Measurements from ENCODE around the gene THRB. TPM values are rescaled to one million over a fixed set of nuclear protein-coding genes. Genes with fewer than 3 reads are reported as not detected.
"Not testable (repeated sequence)": the region's sequence is repeated elsewhere in the genome, so short reads cannot be mapped to it uniquely, and the experiment has no call there.

The THRB gene
- total RNA-seq, 1 experiment from 2014 or later, result 13.5 TPM

GRCh38 chr3:24400450-24400849 lies 94.2 kb downstream of the THRB start:
- Mint-ChIP-seq H3K4me1 (ENCODE audit: low read depth, unreplicated experiment) (no peaks in the 10 kb centered on the region), H3K36me3 (ENCODE audit: insufficient read depth, unreplicated experiment) (no peaks in the 10 kb centered on the region), H3K27ac (ENCODE audit: unreplicated experiment) (no peak overlapping the region), H3K9me3 (ENCODE audit: low read depth, unreplicated experiment) (no peaks in the 10 kb centered on the region), H3K4me3 (ENCODE audit: low read depth, unreplicated experiment) (no peak overlapping the region), H3K27me3 (ENCODE audit: unreplicated experiment) (no peaks in the 10 kb centered on the region)
- no TSS peak for BruUV-seq (replicated peaks)
- DNase-seq, result no peak
- no peak for TF ChIP-seq CTCF (IDR thresholded peaks at IDR 0.05; ENCODE audit: unreplicated experiment)
- CTCF ChIA-PET, result no interaction called here
- intact Hi-C loops (cut with micrococcal nuclease; ENCODE audit: unreplicated experiment), result no loop called here

- CTCF ChIA-PET, result no interaction called here
Observed at GRCh38 chr3:24400015-24400414, 94.6 kb downstream of the THRB start.

GRCh38 chr3:24399614-24400013 lies 95.0 kb downstream of the THRB start:
- DNase-seq, result no peak
- Mint-ChIP-seq H3K27me3 (ENCODE audit: unreplicated experiment) (no peaks in the 10 kb centered on the region), H3K36me3 (ENCODE audit: insufficient read depth, unreplicated experiment) (no peaks in the 10 kb centered on the region), H3K4me1 (ENCODE audit: low read depth, unreplicated experiment) (no peaks in the 10 kb centered on the region), H3K4me3 (ENCODE audit: low read depth, unreplicated experiment) (no peak overlapping the region), H3K9me3 (ENCODE audit: low read depth, unreplicated experiment) (no peaks in the 10 kb centered on the region), H3K27ac (ENCODE audit: unreplicated experiment) (no peak overlapping the region)
- TF ChIP-seq CTCF (IDR thresholded peaks at IDR 0.05; ENCODE audit: unreplicated experiment), result no peak
- intact Hi-C loops (cut with micrococcal nuclease; ENCODE audit: unreplicated experiment), result no loop called here
- no TSS peak for BruUV-seq (replicated peaks)
- CTCF ChIA-PET, result interaction anchor here (0.7 kb wide), 1 partner anchor 124 kb away, joined by 3 read pairs; no protein-coding TSS in a partner anchor

More at GRCh38 chr3:24400015-24400414, 94.6 kb downstream of the THRB start:
- H3K36me3 Mint-ChIP-seq (ENCODE audit: insufficient read depth, unreplicated experiment), result no peaks in the 10 kb centered on the region
- no peaks in the 10 kb centered on the region for H3K9me3 Mint-ChIP-seq (ENCODE audit: low read depth, unreplicated experiment)
- H3K4me1 Mint-ChIP-seq (ENCODE audit: low read depth, unreplicated experiment), result no peaks in the 10 kb centered on the region
- intact Hi-C loops (cut with micrococcal nuclease; ENCODE audit: unreplicated experiment), result no loop called here
- no peak for TF ChIP-seq CTCF (IDR thresholded peaks at IDR 0.05; ENCODE audit: unreplicated experiment)
- no TSS peak for BruUV-seq (replicated peaks)
- no peak overlapping the region for H3K4me3 Mint-ChIP-seq (ENCODE audit: low read depth, unreplicated experiment)
- DNase-seq, result no peak
- H3K27ac Mint-ChIP-seq (ENCODE audit: unreplicated experiment), result no peak overlapping the region
- H3K27me3 Mint-ChIP-seq (ENCODE audit: unreplicated experiment), result no peaks in the 10 kb centered on the region

GRCh38 chr3:24398712-24399111 lies 95.9 kb downstream of the THRB start:
- BruUV-seq (replicated peaks); H3K36me3 Mint-ChIP-seq (ENCODE audit: insufficient read depth, unreplicated experiment); H3K27ac Mint-ChIP-seq (ENCODE audit: unreplicated experiment); H3K4me1 Mint-ChIP-seq (ENCODE audit: low read depth, unreplicated experiment); H3K9me3 Mint-ChIP-seq (ENCODE audit: low read depth, unreplicated experiment); H3K27me3 Mint-ChIP-seq (ENCODE audit: unreplicated experiment); CTCF ChIA-PET; DNase-seq; H3K4me3 Mint-ChIP-seq (ENCODE audit: low read depth, unreplicated experiment); intact Hi-C loops (cut with micrococcal nuclease; ENCODE audit: unreplicated experiment): not testable (repeated sequence)

GRCh38 chr3:24396338-24396737 lies 98.3 kb downstream of the THRB start:
- no peak for DNase-seq
- no TSS peak for BruUV-seq (replicated peaks)
- CTCF ChIA-PET, result no interaction called here
- H3K36me3 Mint-ChIP-seq (ENCODE audit: insufficient read depth, unreplicated experiment), result no peaks in the 10 kb centered on the region
- no peak overlapping the region for H3K27ac Mint-ChIP-seq (ENCODE audit: unreplicated experiment)
- intact Hi-C loops (cut with micrococcal nuclease; ENCODE audit: unreplicated experiment), result no loop called here
- peaks cover 4% of the 10 kb centered on the region for H3K9me3 Mint-ChIP-seq (ENCODE audit: low read depth, unreplicated experiment)
- H3K4me3 Mint-ChIP-seq (ENCODE audit: low read depth, unreplicated experiment), result no peak overlapping the region
- H3K4me1 Mint-ChIP-seq (ENCODE audit: low read depth, unreplicated experiment), result no peaks in the 10 kb centered on the region
- no peaks in the 10 kb centered on the region for H3K27me3 Mint-ChIP-seq (ENCODE audit: unreplicated experiment)
- TF ChIP-seq CTCF (IDR thresholded peaks at IDR 0.05; ENCODE audit: unreplicated experiment), result no peak

Data from Calu3 (cell line).